GM19397 (cell line): ENCODE results near the gene TGM5.

ENCODE experiments used
- ATAC-seq: cut with Tn5 transposase; IDR thresholded peaks from one replicate; pipeline ENCODE4 v1.9.1; 2021; ENCODE audit warnings: mild to moderate bottlenecking, moderate library complexity; ENCODE audit not compliant: unreplicated experiment

TGM5 gene

GRCh38 chr15:43196760-43197548, 69.8 kb downstream of the TGM5 start:
- no peak for ATAC-seq

GRCh38 chr15:43194795-43195194, 71.9 kb downstream of the TGM5 start:
- ATAC-seq, result no peak

- ATAC-seq, result no peak
Measured at GRCh38 chr15:43193710-43194109, 73.0 kb downstream of the TGM5 start.

GRCh38 chr15:43190178-43190577, 76.5 kb downstream of the TGM5 start:
- no peak for ATAC-seq

GRCh38 chr15:43189296-43189695, 77.4 kb downstream of the TGM5 start:
- ATAC-seq, result no peak

- no peak for ATAC-seq
Measured at GRCh38 chr15:43187544-43188155, 79.1 kb downstream of the TGM5 start.

GRCh38 chr15:43186003-43186353, 80.8 kb downstream of the TGM5 start:
- peak; percentile 22 for ATAC-seq

- peak; percentile 97 for ATAC-seq
Measured at GRCh38 chr15:43185157-43186002, 81.3 kb downstream of the TGM5 start, which contains the start of gene CCNDBP1. TSS of gene CCNDBP1 (plus strand) at chr15:43185403. CDS start at chr15:43185499, 96 bp downstream.

GRCh38 chr15:43184407-43185124, 82.2 kb downstream of the TGM5 start:
- ATAC-seq, result no peak

- ATAC-seq, result no peak
Measured at GRCh38 chr15:43183270-43183669, 83.5 kb downstream of the TGM5 start.
